ENCODE data around the gene HSPA1L.

Gene HSPA1L

GRCh38 chr6:31844507-31844906 lies 29.4 kb upstream of the HSPA1L start:
- TF ChIP-seq ZFX (IDR thresholded peaks at IDR 0.05; ENCODE audit: borderline replicate concordance): no peak
- no peak for TF ChIP-seq CTCF (IDR thresholded peaks at IDR 0.05)
- H3K27ac ChIP-seq: no peak overlapping the region

GRCh38 chr6:31842053-31842452 lies 27.0 kb upstream of the HSPA1L start:
- peak overlapping the region; percentile 42 for H3K27ac ChIP-seq
- TF ChIP-seq CTCF (IDR thresholded peaks at IDR 0.05) (no peak), ZFX (IDR thresholded peaks at IDR 0.05; ENCODE audit: borderline replicate concordance) (no peak)

- H3K27ac ChIP-seq: peak overlapping the region; percentile 42; the same call in 1 of the 2 replicates
Measured at GRCh38 chr6:31839779-31840126, 24.7 kb upstream of the HSPA1L start.

- TF ChIP-seq CTCF (IDR thresholded peaks at IDR 0.05): no peak
- TF ChIP-seq ZFX (IDR thresholded peaks at IDR 0.05; ENCODE audit: borderline replicate concordance): no peak
- H3K27ac ChIP-seq: peak overlapping the region; percentile 25; the same call in 1 of the 2 replicates
Measured at GRCh38 chr6:31838968-31839367, 23.9 kb upstream of the HSPA1L start.

- peak overlapping the region; percentile 95 for H3K27ac ChIP-seq
Measured at GRCh38 chr6:31838114-31838553, 23.1 kb upstream of the HSPA1L start.

- peak overlapping the region; percentile 95 for H3K27ac ChIP-seq
- TF ChIP-seq CTCF (IDR thresholded peaks at IDR 0.05): no peak
- no peak for TF ChIP-seq ZFX (IDR thresholded peaks at IDR 0.05; ENCODE audit: borderline replicate concordance)
Measured at GRCh38 chr6:31837369-31838113, 22.5 kb upstream of the HSPA1L start.

- H3K27ac ChIP-seq: peak overlapping the region; percentile 95
- TF ChIP-seq CTCF (IDR thresholded peaks at IDR 0.05) (no peak), ZFX (IDR thresholded peaks at IDR 0.05; ENCODE audit: borderline replicate concordance) (no peak)
Measured at GRCh38 chr6:31836474-31837368, 21.6 kb upstream of the HSPA1L start.

GRCh38 chr6:31836047-31836473 lies 21.0 kb upstream of the HSPA1L start:
- peak overlapping the region; percentile 95 for H3K27ac ChIP-seq
- no peak for TF ChIP-seq CTCF (IDR thresholded peaks at IDR 0.05)

All from 22Rv1 (cell line).